CD4-positive, alpha-beta T cell treated with Interleukin-1 beta for 1 hour (primary cell): Measurements from ENCODE around the gene ST6GALNAC5.
"Not testable (repeated sequence)": the region's sequence is repeated elsewhere in the genome, so short reads cannot be mapped to it uniquely, and the experiment has no call there.

Experiments used
- DNase-seq, 2 donors: peaks; one replicate each; pipeline ENCODE4 v3.0.0-alpha.2; 2020 to 2022

Gene ST6GALNAC5

DNA sequence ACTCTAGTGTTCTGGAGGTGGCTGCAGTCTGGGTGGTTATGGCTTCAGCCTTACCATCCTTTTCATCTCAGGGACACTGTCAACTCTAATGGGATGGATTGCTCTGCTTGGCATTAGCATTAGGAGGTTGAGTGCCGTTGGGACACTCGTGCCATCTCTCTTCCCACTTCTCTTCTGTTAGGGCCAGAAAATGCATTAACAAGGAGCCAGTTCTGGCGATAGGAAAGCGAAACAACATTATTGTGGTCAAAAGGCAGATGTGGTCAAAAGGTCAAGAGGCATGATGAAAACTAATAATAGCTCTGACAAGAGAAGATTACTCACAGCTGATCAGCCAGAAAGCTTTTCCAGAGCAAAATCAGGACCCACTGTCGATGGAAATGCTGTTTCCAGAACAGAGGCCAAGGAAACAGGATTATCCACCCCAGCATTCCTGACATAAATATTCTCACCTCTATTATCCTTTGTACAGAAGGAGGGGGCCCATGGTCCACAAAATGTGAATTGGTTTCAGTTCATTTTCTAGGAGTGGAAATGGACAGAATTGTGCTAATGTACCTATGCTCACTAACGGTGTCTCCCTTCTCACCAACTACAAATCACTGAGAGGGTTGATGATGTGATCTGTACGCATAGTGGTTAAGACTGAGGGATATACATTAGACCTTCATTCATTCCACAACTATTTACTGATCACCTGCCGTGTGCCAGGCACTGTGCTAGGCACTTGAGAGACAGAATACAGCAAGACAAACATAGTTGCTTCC lies 72.0 kb downstream of the ST6GALNAC5 start:
- no peak for DNase-seq

DNA sequence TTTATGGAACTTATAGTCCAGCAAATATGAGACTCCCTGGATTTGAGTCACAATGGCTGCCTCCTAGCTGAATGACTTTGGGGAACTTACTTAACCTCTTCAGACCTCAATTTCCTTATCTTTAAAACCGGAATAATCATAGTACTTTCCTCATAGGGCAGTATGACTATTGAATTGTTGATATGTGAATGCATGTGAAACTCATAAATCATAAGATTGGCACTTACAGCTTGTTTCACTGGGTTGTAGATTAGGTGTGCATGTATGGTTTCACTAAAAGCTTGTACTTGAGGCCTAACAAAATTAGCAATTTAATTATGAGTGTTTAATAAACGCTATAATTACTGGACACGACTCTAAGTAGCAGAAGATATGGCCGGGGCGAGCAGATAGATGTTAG lies 72.5 kb downstream of the ST6GALNAC5 start:
- DNase-seq, result no peak

DNA sequence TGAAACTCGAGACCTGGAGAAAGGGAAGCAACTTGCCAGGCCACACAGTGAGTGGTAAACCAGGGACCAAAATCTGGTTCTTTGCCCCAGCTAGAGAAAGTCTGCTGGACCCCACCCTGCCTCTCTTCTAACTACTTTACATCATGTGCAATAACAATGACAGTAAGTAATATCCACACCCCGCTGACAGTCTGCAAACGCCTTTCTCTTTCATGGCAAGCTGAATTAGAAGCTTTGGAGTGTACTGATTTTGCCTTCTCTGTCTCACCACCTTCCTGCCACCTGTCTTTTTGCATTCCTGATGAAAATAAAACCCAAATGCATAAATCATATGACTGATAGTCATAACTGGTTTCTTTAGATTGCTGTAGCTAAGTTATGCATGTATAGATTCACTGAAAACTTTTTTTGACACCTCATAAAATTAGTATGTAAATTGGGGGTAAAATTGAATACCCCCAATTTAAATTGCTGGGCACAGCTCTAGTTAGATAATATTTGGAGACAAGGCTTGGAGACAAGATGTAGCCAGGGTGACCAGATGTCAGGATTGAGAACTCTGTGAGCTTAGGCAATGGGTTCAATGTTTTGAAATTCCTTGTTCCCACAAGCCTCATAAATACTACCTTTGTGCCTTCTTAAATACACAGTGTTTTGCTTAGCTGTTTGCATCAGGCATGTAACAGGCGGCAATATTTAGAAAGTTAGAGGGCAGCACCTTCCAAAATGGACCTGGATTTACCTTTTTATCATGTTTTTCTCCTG lies 73.5 kb downstream of the ST6GALNAC5 start:
- DNase-seq, result no peak

DNA sequence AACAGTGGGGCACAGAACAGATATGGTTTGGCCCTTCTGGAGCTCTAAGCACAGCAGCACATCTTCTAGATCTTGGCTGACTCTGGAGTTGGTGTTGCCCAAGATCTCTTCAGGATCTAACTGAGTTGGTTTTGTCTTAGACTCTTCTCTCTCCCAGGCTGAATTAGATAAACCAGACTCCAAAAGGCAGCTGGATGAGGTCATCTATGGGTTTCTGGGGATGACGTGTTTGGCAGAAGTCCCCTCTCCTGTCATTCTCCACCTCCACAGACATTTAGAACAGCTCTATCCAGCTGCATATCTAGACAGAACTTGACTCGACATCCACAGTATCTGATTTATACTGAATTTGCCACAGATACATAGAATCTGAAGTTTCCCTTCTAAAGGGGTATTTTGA lies 75.3 kb downstream of the ST6GALNAC5 start:
- no peak for DNase-seq

DNA sequence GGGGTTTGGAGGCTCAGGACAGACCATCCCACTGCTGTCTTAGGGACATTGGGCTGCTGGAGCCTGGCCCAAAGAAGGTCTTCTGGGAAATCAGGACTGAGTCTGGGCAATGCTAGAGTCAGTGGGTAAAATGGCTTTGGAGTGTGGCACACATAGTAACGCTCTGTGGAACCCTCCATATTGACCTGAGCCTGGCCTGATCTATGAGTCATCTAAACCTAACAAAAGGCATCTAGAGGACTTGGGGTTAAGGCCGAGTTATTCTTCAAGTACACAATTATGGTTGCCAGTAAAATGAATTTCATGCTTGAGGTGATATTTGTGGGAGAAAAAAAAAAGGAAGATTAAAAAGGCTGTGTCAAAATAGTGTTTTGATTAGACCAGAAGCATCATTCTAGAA lies 77.7 kb downstream of the ST6GALNAC5 start:
- DNase-seq, result no peak

DNA sequence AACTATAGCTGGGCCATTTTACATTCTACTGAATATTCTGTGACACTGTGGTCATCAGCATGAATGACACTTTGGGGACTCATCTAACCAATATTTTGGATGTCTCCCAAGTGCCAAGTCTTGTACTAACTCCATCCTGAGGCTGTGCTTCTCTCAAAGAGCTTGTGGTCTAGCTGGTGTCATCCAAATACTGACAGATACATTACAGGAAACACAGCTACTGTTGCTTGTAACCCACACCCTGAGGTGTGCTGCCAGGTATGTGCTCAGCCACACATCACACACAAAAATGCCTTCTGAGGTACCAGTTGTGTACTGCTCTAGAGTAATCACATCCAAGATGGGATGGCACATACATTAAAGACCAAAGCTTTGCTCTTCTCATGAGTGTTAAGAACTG lies 81.6 kb downstream of the ST6GALNAC5 start:
- no peak for DNase-seq

DNA sequence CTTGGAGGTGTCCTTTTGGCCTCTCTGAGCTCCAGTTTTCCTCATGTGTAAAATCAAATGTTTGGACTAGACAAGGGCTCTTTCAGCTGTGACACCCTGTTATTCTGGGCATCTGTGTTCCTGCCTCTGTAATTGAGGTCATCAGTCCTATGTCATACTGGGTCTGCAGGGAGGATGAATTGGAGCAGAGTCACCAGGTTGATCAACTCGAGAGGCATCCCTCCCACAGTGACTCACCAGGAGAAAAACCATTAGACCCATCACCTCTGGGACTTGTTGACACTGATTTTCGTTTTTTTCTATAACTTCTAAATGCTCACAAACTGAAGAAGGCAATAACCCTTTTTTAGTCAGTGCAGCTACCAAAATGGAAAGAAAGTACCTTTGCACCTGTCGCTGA lies 82.2 kb downstream of the ST6GALNAC5 start:
- DNase-seq, result no peak

DNA sequence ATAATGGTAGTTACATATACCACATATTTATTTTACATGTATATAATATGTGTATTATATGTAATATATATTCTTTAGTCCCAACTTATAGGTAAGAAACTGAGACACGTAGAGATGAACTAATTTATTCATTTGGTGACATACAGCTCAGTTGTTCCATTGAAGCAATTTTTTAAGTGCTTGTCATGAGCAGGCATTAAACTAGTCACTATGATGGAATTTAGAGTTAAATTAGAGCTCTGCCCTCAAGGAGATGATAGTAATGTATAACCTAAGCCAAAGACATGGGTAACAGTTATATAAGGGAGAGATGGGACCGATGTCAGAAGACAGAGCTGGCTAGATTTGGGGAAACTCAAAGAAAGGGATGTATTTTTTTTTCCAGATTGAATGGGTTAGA lies 83.0 kb downstream of the ST6GALNAC5 start:
- no peak for DNase-seq

DNA sequence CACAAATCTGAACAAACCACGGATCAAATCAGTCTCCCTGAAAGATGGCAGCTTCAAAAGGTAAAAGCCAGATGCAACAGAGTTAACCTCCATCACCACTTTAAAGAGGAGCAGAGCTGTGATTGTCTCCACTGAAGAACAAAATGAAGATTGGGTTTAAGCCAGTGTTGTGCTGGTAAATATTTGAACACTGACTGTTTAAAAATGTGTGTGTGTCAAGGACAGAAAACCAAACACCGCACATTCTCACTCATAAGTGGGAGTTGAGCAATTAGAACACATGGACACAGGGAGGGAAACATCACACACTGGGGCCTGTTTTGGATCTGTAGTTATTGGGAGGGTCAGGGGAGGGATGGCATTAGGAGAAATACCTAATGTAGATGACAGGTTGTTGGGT lies 83.9 kb downstream of the ST6GALNAC5 start:
- no peak for DNase-seq

DNA sequence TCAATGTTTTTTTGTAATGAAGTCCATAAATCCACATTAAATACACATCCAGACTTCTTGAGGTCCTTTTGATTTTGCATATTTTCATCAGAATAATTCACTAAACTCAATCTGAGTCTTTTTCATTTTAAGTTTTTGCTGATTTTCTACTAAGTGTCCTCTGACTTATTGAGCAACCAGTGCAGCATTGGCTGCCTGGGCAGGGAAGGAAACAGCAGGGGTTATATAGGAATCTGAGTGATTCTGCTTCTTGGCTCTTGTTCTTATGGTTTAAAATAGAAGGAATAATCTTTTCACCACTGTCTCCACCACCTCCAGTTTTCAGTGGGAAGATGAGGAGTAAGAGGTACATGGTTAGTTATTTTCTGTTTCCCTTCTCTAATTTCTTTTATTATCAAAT lies 88.4 kb downstream of the ST6GALNAC5 start:
- no peak for DNase-seq

DNA sequence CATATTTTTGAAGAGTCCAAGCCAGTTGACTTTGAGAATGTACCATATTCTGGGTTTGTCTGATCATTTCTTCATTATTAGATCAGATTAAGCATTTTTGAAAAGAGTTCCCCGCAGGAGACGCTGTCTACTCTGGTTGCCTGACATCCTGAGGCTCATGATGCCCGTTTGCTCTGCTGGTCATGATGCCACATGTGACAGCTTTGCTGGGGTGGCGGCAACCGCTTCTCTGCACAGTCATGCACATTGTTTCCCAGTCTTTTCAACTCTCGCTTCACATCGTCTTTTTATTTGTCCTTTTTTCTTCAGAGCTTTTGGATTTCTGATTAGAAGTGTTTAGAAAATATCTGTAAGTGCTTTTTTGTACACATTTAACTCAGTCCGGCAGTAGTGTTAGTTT lies 90.7 kb downstream of the ST6GALNAC5 start:
- DNase-seq, result no peak

DNA sequence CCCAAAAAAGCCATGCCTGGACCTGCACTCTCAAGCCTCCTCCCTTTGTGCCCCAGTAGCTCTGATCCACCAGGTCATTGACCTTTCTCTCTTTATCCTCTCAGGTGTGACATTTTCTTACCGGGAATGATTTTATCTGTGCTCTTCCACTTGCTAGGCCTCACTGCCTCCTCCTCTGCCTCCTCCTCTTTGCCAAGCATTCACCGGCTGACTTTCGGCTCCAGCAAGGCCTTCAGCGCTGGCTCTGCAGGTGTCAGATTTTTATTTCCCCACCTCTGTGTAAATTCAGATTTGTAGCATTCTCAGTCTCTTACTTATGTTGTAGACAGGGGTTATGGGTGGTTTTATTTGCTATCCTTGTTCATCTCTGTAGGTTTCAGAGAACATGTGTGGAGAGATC lies 91.5 kb downstream of the ST6GALNAC5 start:
- no peak for DNase-seq

DNA sequence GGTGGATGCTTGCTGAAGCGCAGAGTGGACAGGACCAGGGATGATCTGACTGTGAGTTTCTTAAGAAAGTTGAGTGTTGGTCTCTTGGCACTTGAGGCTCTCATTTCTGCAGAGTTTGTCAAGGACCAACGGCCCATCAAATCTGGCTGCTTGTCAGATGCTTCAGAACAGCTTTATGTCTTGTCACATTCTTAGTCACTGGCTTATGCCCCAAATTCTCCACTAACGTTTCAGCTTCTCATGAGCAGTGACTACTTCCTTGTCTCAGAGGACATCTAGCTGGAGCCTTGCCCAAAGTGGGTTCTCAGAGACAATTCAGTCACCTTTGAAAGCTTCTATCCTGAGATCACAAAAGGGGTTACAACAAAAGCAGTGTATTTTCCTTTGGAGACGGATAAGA lies 92.3 kb downstream of the ST6GALNAC5 start:
- no peak for DNase-seq

DNA sequence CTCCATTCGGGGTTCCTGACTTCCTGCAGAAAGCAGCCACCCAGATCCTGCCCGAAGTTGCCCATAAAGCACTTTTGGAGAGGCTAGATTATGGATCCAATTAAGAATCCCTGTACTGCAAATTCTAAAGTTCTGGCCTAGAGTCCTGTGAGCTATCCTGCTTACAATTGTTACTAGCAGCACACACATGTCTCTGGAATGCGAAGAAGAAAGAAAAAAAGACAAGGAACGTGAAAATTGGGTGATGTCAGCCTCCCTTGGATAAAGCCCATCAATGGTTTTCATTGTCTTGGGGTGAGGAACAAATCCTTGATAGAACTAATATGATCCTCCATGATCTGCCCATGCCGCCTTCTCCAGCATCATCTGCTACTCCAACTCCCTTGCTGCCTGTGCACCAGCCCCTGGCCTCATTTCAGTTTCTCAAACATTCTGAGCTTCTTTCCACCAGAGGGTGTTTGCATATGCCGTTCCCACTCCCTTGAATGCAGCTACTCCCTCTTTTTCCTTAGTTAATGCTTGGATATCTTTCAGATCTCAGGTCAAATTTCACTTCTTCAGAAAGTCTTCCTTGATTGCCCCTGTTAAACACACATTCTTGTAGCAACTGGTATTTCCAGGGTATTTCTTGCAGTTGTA lies 94.0 kb downstream of the ST6GALNAC5 start:
- no peak for DNase-seq

DNA sequence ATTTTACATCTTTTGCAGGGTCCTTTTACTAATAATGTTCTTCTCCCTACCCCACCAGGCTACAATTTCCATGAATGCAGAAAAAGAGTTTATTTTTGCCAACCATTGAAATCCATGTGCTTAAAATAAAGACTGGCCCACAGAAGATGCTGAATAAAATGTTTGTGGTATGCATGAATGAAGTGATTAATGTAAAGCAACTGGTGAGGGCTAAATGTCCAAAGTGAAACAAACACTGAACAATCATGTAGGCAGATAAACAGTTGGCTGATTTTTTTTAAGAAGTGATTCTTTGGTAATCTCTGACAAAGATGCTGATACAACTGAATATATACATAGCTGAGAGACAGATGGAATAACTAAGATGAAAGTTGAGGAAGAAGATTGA lies 94.5 kb downstream of the ST6GALNAC5 start:
- no peak for DNase-seq

DNA sequence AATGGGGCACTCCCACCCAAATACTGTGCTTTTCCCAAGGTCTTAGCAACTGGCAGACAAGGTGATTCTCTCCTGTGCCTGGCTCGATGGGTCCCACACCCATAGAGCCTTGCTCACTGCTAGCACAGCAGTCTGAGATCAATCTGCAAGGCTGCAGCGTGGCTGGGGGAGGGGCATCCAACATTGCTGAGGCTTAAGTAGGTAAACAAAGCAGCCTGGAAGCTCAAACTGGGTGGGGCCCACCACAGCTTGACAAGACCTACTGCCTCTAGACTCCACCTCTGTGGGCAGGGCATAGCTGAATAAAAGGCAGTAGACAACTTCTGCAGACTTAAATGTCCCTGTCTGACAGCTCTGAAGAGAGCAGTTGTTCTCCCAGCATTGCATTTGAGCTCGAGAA lies 114.0 kb downstream of the ST6GALNAC5 start:
- not testable (repeated sequence) for DNase-seq

DNA sequence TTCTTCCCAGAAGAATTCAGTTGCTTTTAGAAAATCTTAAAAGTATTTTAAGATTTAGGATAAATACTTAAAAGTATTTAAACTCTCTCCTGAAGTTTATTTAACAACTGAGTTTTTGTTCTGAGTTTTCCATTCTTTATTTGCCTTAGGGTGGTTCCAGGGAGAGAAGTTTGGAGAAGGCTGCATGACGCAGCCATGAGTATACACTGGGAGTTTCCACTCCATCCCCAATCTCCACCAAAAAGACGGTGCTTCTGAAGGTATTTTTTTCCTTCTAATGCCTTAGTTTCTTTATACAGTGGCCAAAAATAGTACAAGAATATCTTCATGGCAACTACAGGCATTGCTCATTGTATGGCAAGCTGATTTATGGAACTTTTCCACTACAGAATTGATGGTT lies 122.7 kb downstream of the ST6GALNAC5 start:
- DNase-seq, result no peak

DNA sequence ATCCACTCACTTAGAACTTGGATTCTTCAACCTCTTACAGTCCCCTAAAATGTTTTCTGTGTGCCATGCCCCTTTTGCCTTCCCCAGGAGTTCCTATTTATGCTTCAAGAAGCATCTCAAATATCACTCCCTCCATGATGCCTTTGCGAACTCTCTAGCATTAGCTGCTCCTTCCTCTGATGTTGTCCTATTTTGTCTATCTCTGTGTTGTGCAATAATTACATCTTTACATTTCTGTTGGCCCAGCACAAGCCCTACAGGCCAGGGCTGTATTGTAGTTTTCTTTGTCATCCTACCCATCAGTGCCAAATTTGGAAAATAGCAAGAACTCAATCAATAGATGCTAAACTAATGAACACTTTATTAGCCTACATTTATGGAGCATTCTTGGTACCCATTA lies 125.8 kb downstream of the ST6GALNAC5 start:
- DNase-seq, result no peak

DNA sequence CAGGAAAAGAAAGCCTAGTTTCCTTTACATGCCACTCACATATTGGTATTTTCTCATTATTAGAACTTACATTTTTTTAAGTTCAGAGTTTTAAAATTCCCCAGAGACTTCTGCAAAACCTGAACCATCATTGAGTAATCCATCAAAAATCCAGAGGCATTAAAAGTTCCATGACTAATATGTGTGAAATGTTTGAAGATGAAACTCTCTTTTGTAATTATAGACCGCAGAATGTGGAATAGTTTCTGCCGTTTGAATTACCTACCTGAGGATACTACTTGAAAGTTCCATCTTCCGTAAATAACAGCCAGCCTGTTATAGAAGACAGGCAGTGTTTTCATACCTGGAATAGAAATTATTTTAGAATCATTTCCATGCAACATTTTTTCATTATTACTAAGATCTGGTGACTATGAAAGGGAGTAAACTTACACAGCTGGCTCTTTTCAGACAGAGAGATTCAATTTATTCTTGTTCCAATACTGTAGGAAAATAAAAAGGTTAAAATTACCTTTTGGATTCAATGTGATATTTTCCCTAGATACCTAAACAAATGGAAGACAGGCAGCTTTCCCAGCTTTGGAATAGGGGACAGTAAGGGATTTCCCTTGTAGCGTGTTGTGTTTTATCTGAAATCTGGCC lies 131.4 kb downstream of the ST6GALNAC5 start:
- DNase-seq, result no peak

DNA sequence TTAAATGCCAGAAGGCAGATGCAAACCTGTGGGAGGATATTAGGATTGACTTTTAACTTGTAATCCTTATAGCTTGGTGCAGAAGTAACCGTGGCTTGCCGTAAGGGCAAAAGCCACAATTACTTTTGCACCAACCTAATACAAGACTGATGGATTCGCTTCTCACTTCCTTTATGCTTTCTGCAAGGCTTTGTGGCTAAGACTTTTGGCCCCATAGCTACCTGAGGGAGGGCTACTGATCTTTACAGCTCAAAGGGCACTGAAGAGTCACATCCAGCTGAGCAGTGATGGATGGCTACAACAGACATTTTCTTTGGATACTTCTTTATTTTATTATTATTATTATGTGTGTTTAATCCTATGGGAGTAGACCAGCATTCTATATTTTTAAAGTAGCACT lies 140.4 kb downstream of the ST6GALNAC5 start:
- no peak for DNase-seq

DNA sequence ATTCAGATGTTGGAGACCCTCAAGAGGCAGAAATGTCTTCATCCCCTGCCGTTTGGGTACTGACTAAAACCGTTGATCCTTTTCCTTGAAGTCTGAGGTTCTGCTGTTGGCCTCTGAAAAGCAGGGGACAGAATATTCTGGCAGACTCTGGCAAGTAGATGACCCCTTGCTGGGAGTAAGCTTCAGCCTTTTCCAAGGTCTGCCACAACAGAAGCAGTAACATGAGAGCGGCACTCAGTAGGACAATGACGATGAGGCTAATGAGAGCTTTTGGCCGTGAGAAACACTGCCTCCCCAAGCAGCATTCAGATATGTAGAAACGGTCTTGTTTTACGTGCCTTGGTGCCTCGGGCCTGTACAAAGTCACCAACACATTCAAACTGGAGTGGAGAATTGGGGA lies 143.7 kb downstream of the ST6GALNAC5 start:
- no peak for DNase-seq

DNA sequence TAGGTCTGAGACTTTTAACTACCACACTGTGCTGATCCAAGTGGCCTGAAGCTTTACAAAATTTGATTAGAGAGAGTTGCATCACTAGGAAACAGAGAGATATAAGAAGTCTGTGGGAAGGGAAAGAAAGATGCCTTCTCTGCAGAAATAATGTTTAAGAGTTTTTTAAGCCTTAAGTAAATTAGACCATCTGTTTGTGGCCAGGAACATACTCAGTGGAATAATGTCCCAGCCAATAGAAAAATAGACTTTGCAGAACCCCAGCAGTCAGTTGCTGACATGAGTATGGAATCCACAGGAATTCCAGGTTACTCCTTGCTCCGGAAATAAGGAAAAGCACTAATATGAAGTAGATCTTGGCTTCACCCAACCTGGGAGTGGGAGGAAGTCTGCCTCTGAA lies 144.8 kb downstream of the ST6GALNAC5 start:
- no peak for DNase-seq

DNA sequence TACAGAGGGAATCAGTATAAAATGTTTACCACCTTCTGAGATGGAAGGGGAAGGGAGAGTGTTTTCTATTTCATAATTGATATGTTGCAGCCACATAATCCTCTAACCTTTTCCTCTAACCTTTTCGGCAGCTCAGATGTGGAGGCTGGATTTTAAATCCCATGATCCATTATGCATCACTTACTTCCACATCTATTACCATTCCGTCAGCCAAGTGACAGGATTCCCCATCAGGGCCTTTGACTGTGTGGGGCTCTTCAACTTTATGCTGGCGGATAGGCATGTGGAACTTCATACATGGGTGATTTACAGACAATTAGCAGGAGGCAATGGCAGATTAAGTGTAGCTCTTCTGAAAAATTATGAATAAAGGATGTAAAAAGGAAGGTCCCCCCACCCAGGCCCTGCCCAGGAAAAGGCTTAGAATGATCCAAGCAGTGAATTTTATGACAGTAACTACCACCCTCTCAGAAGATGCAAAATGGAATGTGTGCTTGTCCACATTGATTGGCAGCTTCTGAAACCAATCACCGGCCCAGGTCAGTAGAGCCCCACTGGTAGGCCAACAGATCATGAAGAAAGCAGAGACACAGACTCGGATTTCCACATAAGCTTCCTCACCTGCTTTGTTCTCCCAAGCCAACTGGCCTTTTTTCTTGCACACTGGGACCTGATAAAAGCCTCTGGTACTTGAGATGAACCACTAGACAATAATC lies 147.0 kb downstream of the ST6GALNAC5 start:
- DNase-seq, result no peak
